KMS-11 (cell line): ENCODE data around the gene LUZP4.
A peak's percentile ranks its signal among the peaks of the same experiment; 100 is the strongest.
"Not testable (repeated sequence)": the region's sequence is repeated elsewhere in the genome, so short reads cannot be mapped to it uniquely, and the experiment has no call there.

Experiments used
- H2AFZ ChIP-seq: fragments of 200-600 bp; sonication (generic); 2 replicates; pipeline ENCODE4 v1.6.1; 2016; ENCODE audit warnings: antibody characterized with exemption, mixed run types, low read depth
- H3K27ac ChIP-seq: fragments of 200-600 bp; sonication (generic); 2 replicates; pipeline ENCODE4 v1.6.1; 2016; ENCODE audit warnings: mild to moderate bottlenecking, mixed run types
- H3K27me3 ChIP-seq: fragments of 200-600 bp; sonication (generic); 2 replicates; pipeline ENCODE4 v1.6.1; 2017; ENCODE audit warnings: mild to moderate bottlenecking, low read depth, mixed run types, moderate library complexity; ENCODE audit not compliant: insufficient read depth
- H3K36me3 ChIP-seq: fragments of 200-600 bp; sonication (generic); 2 replicates; pipeline ENCODE4 v1.6.1; 2017; ENCODE audit warnings: mild to moderate bottlenecking, mixed run types; ENCODE audit not compliant: insufficient read depth
- H3K4me1 ChIP-seq: fragments of 200-600 bp; sonication (generic); 2 replicates; pipeline ENCODE4 v1.6.1; 2016; ENCODE audit warnings: mild to moderate bottlenecking, low read depth, mixed run types; ENCODE audit not compliant: poor library complexity, severe bottlenecking
- H3K4me2 ChIP-seq: fragments of 200-600 bp; sonication (generic); 2 replicates; pipeline ENCODE4 v1.7.0; 2016; ENCODE audit warnings: mild to moderate bottlenecking, mixed run types
- H3K4me3 ChIP-seq: fragments of 200-600 bp; sonication (generic); IDR thresholded peaks from 2 replicates; pipeline ENCODE4 v1.6.1; 2017; ENCODE audit warnings: low read depth, low read length, mixed read lengths; ENCODE audit not compliant: insufficient read depth
- H3K79me2 ChIP-seq: fragments of 200-600 bp; sonication (generic); 2 replicates; pipeline ENCODE4 v1.6.1; 2016; ENCODE audit warnings: low read depth, mixed run types; ENCODE audit not compliant: insufficient read depth
- H3K9ac ChIP-seq: fragments of 200-600 bp; sonication (generic); 2 replicates; pipeline ENCODE4 v1.6.1; 2016; ENCODE audit warnings: mild to moderate bottlenecking, mixed run types
- H4K20me1 ChIP-seq: fragments of 200-600 bp; sonication (generic); 2 replicates; pipeline ENCODE4 v1.6.1; 2016; ENCODE audit warnings: mild to moderate bottlenecking, mixed run types; ENCODE audit not compliant: insufficient read depth
- TF ChIP-seq, protein P1 (sequence below): fragments of 200-600 bp; sonication (generic); conservative IDR thresholded peaks from 2 replicates; pipeline ENCODE4 v1.6.1; 2017; ENCODE audit warnings: low read depth, mild to moderate bottlenecking, antibody characterized with exemption, low read length, moderate library complexity, mixed read lengths

The LUZP4 gene

DNA sequence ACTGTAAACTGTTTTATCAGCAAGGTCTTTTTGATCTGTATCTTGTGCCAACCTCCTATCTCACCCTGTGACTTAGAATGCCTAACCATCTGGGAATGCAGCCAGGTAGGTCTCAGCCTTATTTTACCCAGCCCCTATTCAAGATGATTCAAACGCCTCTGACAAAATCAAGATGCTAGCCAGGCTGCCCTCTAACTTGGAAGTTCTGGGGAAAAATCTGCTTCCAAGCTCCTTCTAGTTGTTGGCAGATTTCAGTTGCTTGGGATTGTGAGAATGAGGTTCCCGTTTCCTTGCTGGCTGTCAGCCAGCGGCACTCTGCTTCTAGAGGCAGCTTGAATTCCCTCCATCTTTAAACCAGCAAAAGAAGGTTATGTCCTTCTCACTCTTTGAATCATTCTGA lies 34.7 kb downstream of the LUZP4 start:
- no peaks in the 10 kb centered on the region for H3K79me2 ChIP-seq
- no peak overlapping the region for H3K4me3 ChIP-seq
- H2AFZ ChIP-seq: no peak overlapping the region
- no peaks in the 10 kb centered on the region for H3K27me3 ChIP-seq
- TF ChIP-seq, protein P1, sequence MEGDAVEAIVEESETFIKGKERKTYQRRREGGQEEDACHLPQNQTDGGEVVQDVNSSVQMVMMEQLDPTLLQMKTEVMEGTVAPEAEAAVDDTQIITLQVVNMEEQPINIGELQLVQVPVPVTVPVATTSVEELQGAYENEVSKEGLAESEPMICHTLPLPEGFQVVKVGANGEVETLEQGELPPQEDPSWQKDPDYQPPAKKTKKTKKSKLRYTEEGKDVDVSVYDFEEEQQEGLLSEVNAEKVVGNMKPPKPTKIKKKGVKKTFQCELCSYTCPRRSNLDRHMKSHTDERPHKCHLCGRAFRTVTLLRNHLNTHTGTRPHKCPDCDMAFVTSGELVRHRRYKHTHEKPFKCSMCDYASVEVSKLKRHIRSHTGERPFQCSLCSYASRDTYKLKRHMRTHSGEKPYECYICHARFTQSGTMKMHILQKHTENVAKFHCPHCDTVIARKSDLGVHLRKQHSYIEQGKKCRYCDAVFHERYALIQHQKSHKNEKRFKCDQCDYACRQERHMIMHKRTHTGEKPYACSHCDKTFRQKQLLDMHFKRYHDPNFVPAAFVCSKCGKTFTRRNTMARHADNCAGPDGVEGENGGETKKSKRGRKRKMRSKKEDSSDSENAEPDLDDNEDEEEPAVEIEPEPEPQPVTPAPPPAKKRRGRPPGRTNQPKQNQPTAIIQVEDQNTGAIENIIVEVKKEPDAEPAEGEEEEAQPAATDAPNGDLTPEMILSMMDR: no peak
- no peak overlapping the region for H3K9ac ChIP-seq
- no peak overlapping the region for H3K4me2 ChIP-seq
- H3K27ac ChIP-seq: no peak overlapping the region
- H4K20me1 ChIP-seq: no peaks in the 10 kb centered on the region
- H3K4me1 ChIP-seq: peaks cover 12% of the 10 kb centered on the region
- no peaks in the 10 kb centered on the region for H3K36me3 ChIP-seq

DNA sequence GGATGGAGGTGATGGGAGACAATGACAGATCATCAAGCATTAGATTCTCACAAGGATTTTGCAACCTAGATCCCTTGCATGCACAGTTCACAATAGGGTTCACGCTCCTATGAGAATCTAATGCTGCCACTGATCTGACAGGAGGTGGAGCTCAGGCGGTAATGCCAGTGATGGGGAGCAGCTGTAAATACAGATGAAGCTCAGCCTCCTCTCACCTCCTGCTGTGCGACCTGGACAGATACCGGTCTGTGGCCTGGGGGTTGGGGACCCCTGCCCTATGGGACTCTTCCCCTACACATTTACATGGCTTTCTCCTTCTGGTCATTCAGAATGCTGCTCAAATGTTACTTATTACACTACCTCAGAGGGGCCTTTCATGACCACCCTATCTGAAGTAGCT lies 39.8 kb downstream of the LUZP4 start:
- not testable (repeated sequence) for H3K27me3 ChIP-seq, H3K9ac ChIP-seq, H3K4me3 ChIP-seq, H4K20me1 ChIP-seq, H3K36me3 ChIP-seq, H3K4me2 ChIP-seq, H3K79me2 ChIP-seq, H3K27ac ChIP-seq, H2AFZ ChIP-seq, H3K4me1 ChIP-seq

DNA sequence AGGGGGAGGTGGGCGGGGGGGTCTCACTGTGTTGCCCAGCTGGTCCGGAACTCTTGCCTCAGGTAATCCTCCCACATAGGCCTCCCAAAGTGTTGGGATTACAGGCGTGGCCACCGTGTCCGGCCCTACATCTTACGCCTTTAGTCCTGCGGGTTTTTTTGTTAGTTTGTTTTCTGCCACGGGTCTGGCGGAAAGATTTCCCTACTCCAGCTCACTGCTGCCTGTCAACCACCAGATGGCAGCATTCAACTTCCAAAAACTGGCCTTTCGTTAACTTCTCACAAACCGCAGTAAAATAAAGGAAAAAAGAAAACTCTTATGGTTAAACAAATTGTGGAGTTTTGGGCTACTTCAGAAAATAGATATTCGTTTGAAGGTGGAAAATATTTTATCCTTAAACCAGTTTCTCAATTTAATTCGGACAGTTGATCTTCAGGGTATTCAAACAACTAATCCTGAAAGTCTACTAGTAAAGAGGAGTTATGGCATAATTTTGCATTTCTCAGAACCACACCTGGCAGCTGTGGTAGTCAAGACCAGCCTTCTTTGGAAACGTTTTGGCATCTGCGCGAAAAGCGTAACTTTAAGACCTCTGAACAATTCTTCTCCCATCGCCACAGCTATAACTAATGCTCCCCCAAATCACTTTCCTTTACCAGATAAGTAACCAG lies 41.1 kb downstream of the LUZP4 start:
- TF ChIP-seq, protein P1: peak; percentile 74
- H4K20me1 ChIP-seq: no peaks in the 10 kb centered on the region

DNA sequence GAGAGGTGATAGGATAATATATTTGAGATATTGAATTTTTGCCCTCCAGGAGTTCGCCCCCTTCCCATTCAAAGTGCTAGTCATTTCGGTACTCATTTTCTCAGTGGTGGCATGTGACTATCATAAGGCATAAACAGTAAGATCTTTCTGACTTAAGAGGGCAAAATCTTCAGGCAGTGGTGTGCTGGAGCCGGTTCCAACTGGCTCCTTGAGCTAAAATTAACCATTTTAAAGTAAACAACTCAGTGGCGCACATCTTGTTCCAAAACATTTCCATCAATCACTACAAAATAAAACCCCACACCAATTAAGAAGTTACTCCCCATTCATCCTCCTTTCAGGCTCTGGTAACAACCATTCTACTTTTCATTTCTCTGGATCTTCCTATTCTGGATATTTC lies 43.3 kb downstream of the LUZP4 start:
- Histone ChIP-seq H3K36me3 (no peaks in the 10 kb centered on the region), H3K79me2 (no peaks in the 10 kb centered on the region), H3K4me1 (peaks cover 8% of the 10 kb centered on the region), H3K4me2 (no peak overlapping the region), H3K9ac (no peak overlapping the region), H3K4me3 (no peak overlapping the region), H3K27me3 (no peaks in the 10 kb centered on the region), H3K27ac (no peak overlapping the region), H4K20me1 (no peaks in the 10 kb centered on the region), H2AFZ (no peak overlapping the region)
- TF ChIP-seq, protein P1: no peak

More for the DNA sequence above, 41.1 kb downstream of the LUZP4 start:
- H3K27me3 ChIP-seq: no peaks in the 10 kb centered on the region
- peak overlapping the region; percentile 49 for H2AFZ ChIP-seq
- no peak overlapping the region for H3K4me3 ChIP-seq
- H3K4me2 ChIP-seq: peak overlapping the region; percentile 57
- no peaks in the 10 kb centered on the region for H3K36me3 ChIP-seq
- H3K9ac ChIP-seq: peak overlapping the region; percentile 20; the same call in 1 of the 2 replicates
- H3K79me2 ChIP-seq: no peaks in the 10 kb centered on the region
- no peak overlapping the region; the same call in 1 of the 2 replicates for H3K27ac ChIP-seq
- peaks cover 8% of the 10 kb centered on the region for H3K4me1 ChIP-seq

DNA sequence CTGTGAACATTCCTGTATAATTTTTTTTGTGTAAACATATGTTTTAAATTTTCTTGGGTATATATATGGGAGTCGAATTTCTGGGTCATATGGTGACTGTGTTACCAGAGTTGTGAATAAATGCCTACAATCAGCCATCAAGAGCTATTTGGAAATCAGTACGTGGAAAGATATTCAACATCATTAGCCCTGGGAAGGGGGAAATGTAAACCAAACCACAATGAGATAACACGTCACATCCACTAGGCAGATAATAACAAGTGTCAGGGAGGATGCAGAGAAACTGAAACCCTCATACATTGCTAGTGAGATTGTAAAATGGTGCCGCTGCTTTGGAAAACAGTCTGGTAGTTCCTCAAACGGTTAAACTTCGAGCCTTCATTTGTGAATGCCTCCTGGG lies 43.9 kb downstream of the LUZP4 start:
- Histone ChIP-seq H3K27ac (no peak overlapping the region), H3K36me3 (no peaks in the 10 kb centered on the region), H3K4me2 (no peak overlapping the region), H2AFZ (no peak overlapping the region), H4K20me1 (no peaks in the 10 kb centered on the region), H3K4me1 (peaks cover 8% of the 10 kb centered on the region), H3K79me2 (no peaks in the 10 kb centered on the region), H3K27me3 (no peaks in the 10 kb centered on the region), H3K4me3 (no peak overlapping the region), H3K9ac (no peak overlapping the region)
- TF ChIP-seq, protein P1: no peak
